Upper lobe of left lung (tissue), 4 donors: ENCODE measurements around the gene CNTNAP2.

Experiments
- CTCF ChIP-seq, 6 experiments: fragments of 450-650 bp in 4 of 6; fragments of 200-600 bp in 2 of 6; sonication (generic) in 2 of 6; IDR thresholded peaks; one replicate each; pipeline ENCODE4 v1.5.1; 2016 to 2019; ENCODE audit warnings: antibody characterized with exemption in 6 of 6
- EP300 ChIP-seq, 4 donors: sonication (generic); formaldehyde crosslinking; IDR thresholded peaks; one replicate each; pipeline ENCODE4 v1.5.1; 2017; ENCODE audit warnings: antibody characterized with exemption in 4 of 4, control low read depth in 2 of 4
- POLR2A ChIP-seq, 4 donors: fragments of 450-650 bp; IDR thresholded peaks; one replicate each; pipeline ENCODE4 v1.5.1; 2016 to 2017; ENCODE audit warnings: antibody characterized with exemption in 4 of 4, mild to moderate bottlenecking in 2 of 4
- POLR2AphosphoS5 ChIP-seq, 2 donors: sonication (generic); formaldehyde crosslinking; IDR thresholded peaks; one replicate each; pipeline ENCODE4 v1.5.1; 2017; ENCODE audit warnings: antibody characterized with exemption in 2 of 2

GRCh38 chr7:148242294-148242821 is 2125.8 kb downstream of the CNTNAP2 start:
- TF ChIP-seq POLR2AphosphoS5 (IDR thresholded peaks at IDR 0.05), result no peak
- no peak for TF ChIP-seq EP300 (IDR thresholded peaks at IDR 0.05)
- peak; percentile 49 to 70 (median 60) for TF ChIP-seq CTCF (IDR thresholded peaks at IDR 0.05)
- TF ChIP-seq POLR2A (IDR thresholded peaks at IDR 0.05), result no peak
